Measurements from ENCODE around the gene PDGFRA.

The PDGFRA gene

DNA sequence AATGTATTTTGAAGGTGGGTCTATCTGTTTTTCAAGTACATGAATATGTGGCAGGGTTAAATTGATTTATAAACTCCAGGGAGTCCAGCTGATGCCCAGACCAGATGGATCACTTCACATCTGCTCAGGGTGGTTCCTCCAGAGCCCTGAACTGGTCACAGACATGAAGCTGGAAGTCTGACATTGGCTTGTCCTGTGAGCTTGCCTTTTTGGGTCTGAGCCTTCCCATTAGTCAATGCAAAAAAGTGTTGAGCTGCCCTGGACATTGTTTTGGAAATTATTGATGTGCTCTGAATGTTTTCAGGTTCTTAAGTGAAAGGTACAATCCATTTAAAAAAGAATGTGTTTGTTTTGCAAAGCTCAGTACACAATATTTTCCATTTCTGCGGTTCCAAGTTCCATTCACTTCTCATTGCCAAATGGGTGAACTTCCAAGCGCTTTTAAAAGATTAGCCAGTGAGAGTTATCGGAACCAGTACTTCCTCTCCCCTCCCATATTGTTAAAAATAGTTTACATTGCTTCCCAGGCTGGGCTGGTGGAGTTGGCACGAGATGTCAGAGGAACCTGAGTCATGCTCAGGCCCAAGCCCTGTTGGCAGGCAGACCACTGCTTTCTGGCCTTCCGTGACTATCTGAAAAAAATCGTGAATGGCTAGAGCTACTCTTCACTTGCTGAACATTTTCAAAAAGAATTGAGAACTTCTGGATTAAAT, 52.1 kb downstream of the PDGFRA start:
- H4K20me1 ChIP-seq: no peaks in the 10 kb centered on the region
- no peak for TF ChIP-seq Cebpa-rat (IDR thresholded peaks at IDR 0.05)
- no peaks in the 10 kb centered on the region for H3K36me3 ChIP-seq
- peaks cover 16 to 34% (median 27%) of the 10 kb centered on the region in 11 experiments for H3K9me3 ChIP-seq (replicated peaks in 1 of 11)
- H3K9ac ChIP-seq: no peak overlapping the region
- peaks cover 0 to 34% (median 0%) of the 10 kb centered on the region in 10 experiments; a peak in 6 of 20 replicates for H3K4me1 ChIP-seq
- no peaks in the 10 kb centered on the region for H3K27me3 ChIP-seq
- no peak overlapping the region for H3K4me3 ChIP-seq
- H3K27ac ChIP-seq: no peak overlapping the region; a peak in 1 of 22 replicates
- peak overlapping the region in 3 of 11 experiments; percentile 0 to 48 (median 43); a peak in 5 of 22 replicates for H3K4me2 ChIP-seq

DNA sequence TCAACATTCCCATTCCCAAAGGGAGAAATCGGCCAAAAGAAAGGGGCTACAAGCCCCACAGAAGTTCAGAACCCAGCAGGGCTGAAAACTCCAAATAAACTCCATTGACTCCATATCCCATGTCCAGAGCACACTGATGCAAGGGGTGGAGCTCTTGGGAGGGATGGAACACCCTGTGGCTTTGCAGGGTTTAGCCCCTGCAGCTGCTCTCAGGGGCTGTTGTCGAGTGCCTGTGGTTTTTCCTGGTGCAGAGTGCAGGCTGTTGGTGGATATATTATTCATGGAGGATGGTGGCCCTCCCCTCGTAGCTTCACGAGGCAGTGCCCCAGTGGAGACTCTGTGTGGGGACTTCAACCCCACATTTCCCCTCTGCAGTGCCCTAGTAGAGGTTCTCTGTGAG, 53.7 kb downstream of the PDGFRA start:
- TF ChIP-seq Cebpa-rat (IDR thresholded peaks at IDR 0.05): no peak
- no peak overlapping the region for H3K4me3 ChIP-seq
- H3K9ac ChIP-seq: no peak overlapping the region
- no peak overlapping the region for H3K4me2 ChIP-seq
- no peaks in the 10 kb centered on the region for H3K36me3 ChIP-seq
- H3K27ac ChIP-seq: no peak overlapping the region
- H3K27me3 ChIP-seq: no peaks in the 10 kb centered on the region
- peaks cover 16 to 34% (median 27%) of the 10 kb centered on the region in 11 experiments for H3K9me3 ChIP-seq (replicated peaks in 1 of 11)
- H3K4me1 ChIP-seq: peaks cover 0 to 18% (median 0%) of the 10 kb centered on the region in 10 experiments; a peak in 6 of 20 replicates
- H4K20me1 ChIP-seq: no peaks in the 10 kb centered on the region

- no peaks in the 10 kb centered on the region for H3K27me3 ChIP-seq
- H3K36me3 ChIP-seq: no peaks in the 10 kb centered on the region
- H4K20me1 ChIP-seq: no peaks in the 10 kb centered on the region
- H3K9me3 ChIP-seq (replicated peaks in 1 of 11): peaks cover 0 to 23% (median 9%) of the 10 kb centered on the region in 11 experiments; a peak in 16 of 22 replicates
- H3K9ac ChIP-seq: no peak overlapping the region
- no peaks in the 10 kb centered on the region for H3K4me1 ChIP-seq
- H3K27ac ChIP-seq: no peak overlapping the region
- TF ChIP-seq Cebpa-rat (IDR thresholded peaks at IDR 0.05): no peak
- no peak overlapping the region for H3K4me2 ChIP-seq
- H3K4me3 ChIP-seq: no peak overlapping the region
Observed at GRCh38 chr4:54289316-54289715, 60.2 kb downstream of the PDGFRA start.

- Histone ChIP-seq H3K27ac (no peak overlapping the region), H3K4me1 (no peaks in the 10 kb centered on the region), H4K20me1 (no peaks in the 10 kb centered on the region), H3K36me3 (no peaks in the 10 kb centered on the region), H3K27me3 (no peaks in the 10 kb centered on the region), H3K9ac (no peak overlapping the region), H3K4me3 (no peak overlapping the region), H3K4me2 (no peak overlapping the region), H3K9me3 (replicated peaks in 1 of 11) (peaks cover 0 to 14% (median under 1%) of the 10 kb centered on the region in 11 experiments; a peak in 6 of 22 replicates)
- no peak for TF ChIP-seq Cebpa-rat (IDR thresholded peaks at IDR 0.05)
Observed at GRCh38 chr4:54290980-54291379, 61.9 kb downstream of the PDGFRA start.

DNA sequence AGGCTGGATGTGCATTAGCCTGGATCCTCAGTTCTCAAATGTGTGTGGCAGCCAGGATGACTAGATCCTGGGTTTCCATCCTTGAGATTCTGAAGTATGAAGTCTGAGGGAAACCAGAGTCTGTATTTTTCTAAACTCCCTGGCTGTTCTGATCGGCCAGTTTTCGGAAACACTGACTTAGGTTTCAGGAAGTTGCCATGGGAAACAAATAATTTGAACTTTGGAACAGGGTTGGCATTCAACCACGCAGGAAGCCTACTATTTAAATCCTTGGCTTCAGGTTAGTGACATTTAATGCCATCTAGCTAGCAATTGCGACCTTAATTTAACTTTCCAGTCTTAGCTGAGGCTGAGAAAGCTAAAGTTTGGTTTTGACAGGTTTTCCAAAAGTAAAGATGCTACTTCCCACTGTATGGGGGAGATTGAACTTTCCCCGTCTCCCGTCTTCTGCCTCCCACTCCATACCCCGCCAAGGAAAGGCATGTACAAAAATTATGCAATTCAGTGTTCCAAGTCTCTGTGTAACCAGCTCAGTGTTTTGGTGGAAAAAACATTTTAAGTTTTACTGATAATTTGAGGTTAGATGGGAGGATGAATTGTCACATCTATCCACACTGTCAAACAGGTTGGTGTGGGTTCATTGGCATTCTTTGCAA, 67.6 kb downstream of the PDGFRA start:
- Histone ChIP-seq H3K4me2 (no peak overlapping the region), H3K4me1 (no peaks in the 10 kb centered on the region), H3K9ac (no peak overlapping the region), H3K27ac (no peak overlapping the region), H4K20me1 (no peaks in the 10 kb centered on the region), H3K9me3 (replicated peaks in 1 of 11) (peaks cover 14 to 23% (median 20%) of the 10 kb centered on the region in 11 experiments), H3K4me3 (no peak overlapping the region), H3K36me3 (no peaks in the 10 kb centered on the region), H3K27me3 (no peaks in the 10 kb centered on the region)
- no peak for TF ChIP-seq Cebpa-rat (IDR thresholded peaks at IDR 0.05)

DNA sequence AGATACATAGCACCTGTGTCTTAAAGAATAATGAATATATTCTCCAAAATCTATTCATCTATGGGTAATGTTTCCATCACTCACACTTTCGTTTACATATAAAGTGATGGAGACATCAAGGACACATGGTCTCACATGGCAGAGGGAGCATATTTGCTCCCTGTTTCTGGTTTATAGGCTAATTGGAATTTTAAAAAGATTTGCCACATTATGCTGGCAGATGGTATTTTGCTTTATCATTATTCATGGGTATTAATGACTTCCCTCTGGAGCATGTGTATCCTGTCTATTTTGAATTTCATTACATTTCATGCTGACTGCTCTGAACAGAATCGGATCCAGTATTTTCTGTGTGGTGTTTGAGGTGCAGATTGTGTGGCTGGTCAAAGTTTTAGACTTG, 79.0 kb downstream of the PDGFRA start:
- H3K9me3 ChIP-seq (replicated peaks in 1 of 11): peaks cover 9 to 16% (median 12%) of the 10 kb centered on the region in 11 experiments; a peak in 14 of 22 replicates
- H3K27me3 ChIP-seq: no peaks in the 10 kb centered on the region
- H3K4me3 ChIP-seq: no peak overlapping the region
- TF ChIP-seq Cebpa-rat (IDR thresholded peaks at IDR 0.05): no peak
- H4K20me1 ChIP-seq: no peaks in the 10 kb centered on the region
- no peak overlapping the region for H3K27ac ChIP-seq
- no peak overlapping the region for H3K4me2 ChIP-seq
- H3K36me3 ChIP-seq: no peaks in the 10 kb centered on the region
- no peaks in the 10 kb centered on the region for H3K4me1 ChIP-seq
- H3K9ac ChIP-seq: no peak overlapping the region

DNA sequence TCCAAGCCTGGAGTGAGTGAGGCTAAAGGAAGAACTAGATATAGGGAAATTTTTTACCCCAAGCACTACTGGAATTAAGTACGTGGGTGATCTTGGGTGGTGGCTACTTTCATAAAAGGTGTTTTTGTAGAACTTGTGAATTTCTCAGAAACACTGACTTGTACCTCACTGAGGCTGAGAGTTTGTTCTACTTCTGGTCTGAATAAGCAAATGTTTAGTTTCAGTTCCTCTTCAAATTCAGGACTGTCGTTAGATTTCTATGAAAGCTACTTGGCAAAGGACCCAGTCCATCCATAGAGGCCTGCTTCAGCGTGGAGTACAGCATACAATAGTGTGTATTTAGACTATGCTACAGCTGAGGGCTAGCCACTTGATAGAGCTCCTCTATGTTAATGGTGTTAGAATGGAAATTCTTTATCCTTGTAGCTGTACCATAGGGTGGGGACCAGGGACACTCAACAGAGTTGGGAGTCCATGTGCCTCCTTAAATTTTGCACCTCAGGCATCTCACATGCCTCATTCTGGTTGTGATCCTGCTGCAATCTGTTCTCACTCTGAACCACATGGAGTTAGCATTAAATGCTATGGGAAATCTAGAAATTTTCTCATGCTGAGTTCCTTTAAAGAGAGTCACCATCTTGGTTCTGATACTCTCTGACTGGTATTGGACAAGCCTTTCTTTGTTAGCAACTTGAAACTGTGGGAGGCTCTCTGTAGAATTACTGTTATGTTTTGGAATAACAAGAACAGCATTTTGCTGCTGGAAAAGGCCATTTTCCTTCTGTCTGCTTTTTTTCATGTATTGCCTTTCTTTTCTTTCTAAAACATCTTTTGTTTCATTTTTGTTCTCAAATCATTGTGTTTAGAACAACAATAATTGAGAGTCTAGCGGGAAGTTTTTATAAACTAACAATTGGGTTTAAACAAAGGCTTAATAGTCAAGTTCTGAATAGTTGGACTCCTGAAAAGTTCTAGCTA, 86.8 kb downstream of the PDGFRA start:
- Histone ChIP-seq H3K27me3 (no peaks in the 10 kb centered on the region), H3K36me3 (no peaks in the 10 kb centered on the region), H3K9me3 (replicated peaks in 1 of 11) (no peaks in the 10 kb centered on the region), H3K9ac (no peak overlapping the region), H4K20me1 (no peaks in the 10 kb centered on the region), H3K27ac (no peak overlapping the region), H3K4me1 (peaks cover 0 to 21% (median 9%) of the 10 kb centered on the region in 10 experiments; a peak in 15 of 20 replicates), H3K4me3 (no peak overlapping the region), H3K4me2 (peak overlapping the region in 8 of 11 experiments; percentile 4 to 65 (median 21); a peak in 10 of 22 replicates)
- TF ChIP-seq Cebpa-rat (IDR thresholded peaks at IDR 0.05): no peak

DNA sequence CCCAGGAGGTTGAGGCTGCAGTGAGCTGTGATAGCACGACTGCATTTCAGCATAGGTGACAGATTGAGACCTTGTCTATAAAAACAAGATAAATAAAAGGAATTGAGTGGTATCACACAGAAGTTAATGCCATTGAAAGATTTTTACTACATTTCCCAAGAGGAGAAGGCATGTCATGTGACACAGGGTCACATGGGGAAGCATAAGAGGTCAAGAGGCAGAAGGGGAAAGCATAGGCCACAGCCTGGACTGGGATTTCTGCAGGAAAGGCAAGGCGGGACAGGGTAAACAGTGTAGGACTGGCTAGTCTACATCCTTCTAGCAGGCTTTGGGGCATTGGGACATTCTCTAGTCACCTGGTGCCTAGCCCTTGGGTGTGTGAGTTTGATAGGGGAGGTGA, 88.6 kb downstream of the PDGFRA start:
- no peak overlapping the region for H3K4me3 ChIP-seq
- peaks cover 0 to 21% (median 9%) of the 10 kb centered on the region in 10 experiments; a peak in 15 of 20 replicates for H3K4me1 ChIP-seq
- no peaks in the 10 kb centered on the region for H3K27me3 ChIP-seq
- H3K36me3 ChIP-seq: no peaks in the 10 kb centered on the region
- no peaks in the 10 kb centered on the region for H4K20me1 ChIP-seq
- no peak overlapping the region for H3K9ac ChIP-seq
- no peak overlapping the region for H3K27ac ChIP-seq
- H3K4me2 ChIP-seq: no peak overlapping the region
- no peak for TF ChIP-seq Cebpa-rat (IDR thresholded peaks at IDR 0.05)
- no peaks in the 10 kb centered on the region for H3K9me3 ChIP-seq (replicated peaks in 1 of 11)

DNA sequence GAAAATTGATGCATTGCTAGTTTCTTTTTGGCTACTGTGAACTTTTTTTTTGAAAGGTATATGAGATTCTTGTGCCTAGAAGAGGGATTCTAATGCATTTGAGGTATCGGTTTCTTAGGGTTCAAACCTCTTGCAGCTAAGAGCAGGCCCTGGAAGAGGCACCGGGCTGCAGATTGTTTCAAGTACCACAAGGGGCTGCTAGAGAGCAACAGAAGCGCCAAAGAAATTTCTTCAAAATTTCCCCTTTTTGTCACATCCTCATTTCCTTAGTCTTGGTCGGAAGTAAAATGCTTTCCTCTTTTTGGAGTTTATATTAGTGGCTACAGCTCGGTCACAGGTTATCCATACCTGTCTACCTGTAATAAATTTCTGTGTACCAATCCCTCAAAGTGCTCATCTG, 89.8 kb downstream of the PDGFRA start:
- Histone ChIP-seq H4K20me1 (no peaks in the 10 kb centered on the region), H3K4me1 (peaks cover 0 to 21% (median 9%) of the 10 kb centered on the region in 10 experiments; a peak in 15 of 20 replicates), H3K9me3 (replicated peaks in 1 of 11) (no peaks in the 10 kb centered on the region), H3K4me2 (peak overlapping the region in 3 of 11 experiments; percentile 24 to 65 (median 28); a peak in 4 of 22 replicates), H3K36me3 (no peaks in the 10 kb centered on the region), H3K27ac (no peak overlapping the region), H3K9ac (no peak overlapping the region), H3K27me3 (no peaks in the 10 kb centered on the region), H3K4me3 (no peak overlapping the region)
- TF ChIP-seq Cebpa-rat (IDR thresholded peaks at IDR 0.05): no peak

Measured in BLaER1 treated with 17β-estradiol and CSF1 and Interleukin-3, amounts not matched to agents 10 nM and 100 nM (cell line).